IMR-90 (cell line): ENCODE measurements around the gene RNF19B. TPM values are rescaled to one million over a fixed set of nuclear protein-coding genes. Genes with fewer than 3 reads are reported as not detected.

ENCODE experiments used
- ATAC-seq: fragments of 200-7000 bp; cut with Tn5 transposase; 2 replicates; pipeline ENCODE4 v1.9.1; 2020; ENCODE audit warnings: low read depth, mild to moderate bottlenecking, moderate library complexity
- BruUV-seq: library from RNA; stranded (reverse); fragments of 400-500 nt; replicated peaks from 2 replicates; lab custom pipeline; 2021; lab: Mats Ljungman, UMichigan
- CTCF ChIA-PET: fragments of 300-600 bp; formaldehyde crosslinking; extraction: SDS; loops from one replicate; lab custom pipeline; 2021; ENCODE audit warnings: antibody characterized with exemption; lab: Yijun Ruan, JAX
- POLR2A ChIA-PET: fragments of 300-600 bp; sonication (Branson Sonifier 250); formaldehyde crosslinking; loops from one replicate; lab custom pipeline; 2022; ENCODE audit warnings: antibody characterized with exemption; ENCODE audit not compliant: unreplicated experiment; lab: Charles Lee
- DNase-seq: peaks from one replicate; pipeline ENCODE4 v3.0.0; 2013
- H2AFZ ChIP-seq: replicated peaks from 2 replicates; pipeline ENCODE3; 2013; ENCODE audit warnings: low read length, mild to moderate bottlenecking; ENCODE audit not compliant: poor library complexity
- H2AK5ac ChIP-seq: 2 replicates; pipeline ENCODE4 v1.6.1; 2013; ENCODE audit warnings: low read depth, low read length, inconsistent platforms
- H2AK9ac ChIP-seq: replicated peaks from 2 replicates; pipeline ENCODE3; 2013; ENCODE audit warnings: mild to moderate bottlenecking, low read depth, low read length, moderate library complexity; ENCODE audit not compliant: poor library complexity
- H2BK120ac ChIP-seq: 2 replicates; pipeline ENCODE4 v1.6.1; 2013; ENCODE audit warnings: low read depth, low read length, inconsistent platforms
- H2BK15ac ChIP-seq: 3 replicates; pipeline ENCODE4 v1.6.1; 2013; ENCODE audit warnings: low read depth, low read length, inconsistent platforms
- H2BK20ac ChIP-seq: 2 replicates; pipeline ENCODE4 v1.6.1; 2013; ENCODE audit warnings: low read depth, mild to moderate bottlenecking, inconsistent platforms, low read length, moderate library complexity
- H2BK5ac ChIP-seq: 2 replicates; pipeline ENCODE4 v1.6.1; 2013; ENCODE audit warnings: mild to moderate bottlenecking, low read depth, low read length, inconsistent platforms; ENCODE audit not compliant: poor library complexity, severe bottlenecking
- H3K14ac ChIP-seq: replicated peaks from 2 replicates; pipeline ENCODE4 v1.6.1; 2013; ENCODE audit warnings: low read depth, low read length, inconsistent platforms
- H3K18ac ChIP-seq: 2 replicates; pipeline ENCODE4 v1.6.1; 2013; ENCODE audit warnings: low read depth, low read length, control low read depth
- H3K23ac ChIP-seq: 2 replicates; pipeline ENCODE4 v1.6.1; 2013; ENCODE audit warnings: low read depth, low read length, inconsistent platforms
- H3K27ac ChIP-seq: 2 replicates; pipeline ENCODE4 v1.5.1; 2013; ENCODE audit warnings: mild to moderate bottlenecking, control low read depth, low read length; ENCODE audit not compliant: insufficient read depth
- H3K27me3 ChIP-seq: 2 replicates; pipeline ENCODE4 v1.6.1; 2013; ENCODE audit warnings: low read length; ENCODE audit not compliant: control insufficient read depth, insufficient read depth
- H3K36me3 ChIP-seq: 2 replicates; pipeline ENCODE4 v1.6.1; 2013; ENCODE audit warnings: low read length, mixed read lengths; ENCODE audit not compliant: control insufficient read depth, insufficient read depth
- H3K4ac ChIP-seq: 2 replicates; pipeline ENCODE4 v1.6.1; 2013; ENCODE audit warnings: low read depth, low read length, inconsistent platforms
- H3K4me1 ChIP-seq: 2 replicates; pipeline ENCODE4 v1.6.1; 2013; ENCODE audit warnings: low read length, mixed read lengths; ENCODE audit not compliant: control insufficient read depth, insufficient read depth
- H3K4me2 ChIP-seq: 2 replicates; pipeline ENCODE4 v1.6.1; 2013; ENCODE audit warnings: low read depth, mild to moderate bottlenecking, control low read depth, low read length, moderate library complexity
- H3K4me3 ChIP-seq: 2 replicates; pipeline ENCODE4 v1.5.1; 2013; ENCODE audit warnings: low read depth, mild to moderate bottlenecking, control low read depth, low read length, moderate library complexity; ENCODE audit not compliant: insufficient read depth
- H3K56ac ChIP-seq: 2 replicates; pipeline ENCODE4 v1.6.1; 2013; ENCODE audit warnings: low read length, inconsistent platforms; ENCODE audit not compliant: insufficient read depth; ENCODE audit errors: extremely low read depth
- H3K79me1 ChIP-seq, 2 experiments: 2 replicates each; pipeline ENCODE4 v1.6.1; 2013; ENCODE audit warnings: low read length in 2 of 2, inconsistent platforms in 1 of 2, low read depth in 1 of 2
- H3K9ac ChIP-seq: 2 replicates; pipeline ENCODE4 v1.6.1; 2013; ENCODE audit warnings: low read depth, low read length, control low read depth
- H3K9me1 ChIP-seq: 2 replicates; pipeline ENCODE4 v1.6.1; 2013; ENCODE audit warnings: low read length, inconsistent platforms; ENCODE audit not compliant: insufficient read depth
- H3K9me3 ChIP-seq: 2 replicates; pipeline ENCODE4 v1.6.1; 2013; ENCODE audit warnings: low read length; ENCODE audit not compliant: control insufficient read depth, insufficient read depth
- H4K20me1 ChIP-seq: 2 replicates; pipeline ENCODE4 v1.6.1; 2013; ENCODE audit warnings: low read length, inconsistent platforms; ENCODE audit not compliant: insufficient read depth
- H4K5ac ChIP-seq: 2 replicates; pipeline ENCODE4 v1.6.1; 2013; ENCODE audit warnings: mild to moderate bottlenecking, low read depth, low read length, control low read depth
- H4K8ac ChIP-seq, 2 experiments: 2 replicates each; pipeline ENCODE4 v1.6.1; 2013; ENCODE audit warnings: low read depth in 2 of 2, low read length in 2 of 2, control low read depth in 1 of 2, inconsistent platforms in 1 of 2
- H4K91ac ChIP-seq: 2 replicates; pipeline ENCODE4 v1.6.1; 2013; ENCODE audit warnings: low read depth, low read length, inconsistent platforms; ENCODE audit not compliant: insufficient read depth
- BHLHE40 ChIP-seq: fragments of 150-350 bp; IDR thresholded peaks from 2 replicates; pipeline ENCODE4 v1.6.1; 2016; ENCODE audit warnings: mild to moderate bottlenecking, low read depth, low read length
- MAFK ChIP-seq: IDR thresholded peaks from 2 replicates; pipeline ENCODE4 v1.6.1; 2012; ENCODE audit warnings: low read depth, low read length, improper control_type of control experiment
- WGBS, 2 experiments: methylation state at CpG; one replicate each; pipeline versions ENCODE4 v1.1.5 to v1.1.7; 2013; ENCODE audit warnings: missing lambda C conversion rate in 2 of 2; ENCODE audit not compliant: insufficient read length in 1 of 2; ENCODE audit errors: extremely low coverage in 2 of 2; 5-methylcytosine and 5-hydroxymethylcytosine counted together
- dilution Hi-C: fragments of 300-500 bp; cut with HindIII; formaldehyde crosslinking; loops from one replicate; pipeline ENCODE4 v1.14.3; 2018; ENCODE audit warnings: low sequenced_read_pairs; ENCODE audit not compliant: unreplicated experiment
- in situ Hi-C: fragments of 300-500 bp; cut with MboI; formaldehyde crosslinking; loops from 3 replicates; pipeline ENCODE4 v1.14.3; 2019; ENCODE audit warnings: low sequenced_read_pairs, inconsistent platforms, mixed read lengths
- intact Hi-C: fragments of 100-400 bp; cut with micrococcal nuclease; formaldehyde crosslinking; loops from 2 replicates; pipeline ENCODE4 v1.10.0; 2022
- polyA plus RNA-seq, 3 experiments: library from polyadenylated mRNA; depleted of rRNA; stranded (reverse); fragments of >200 nt; gene quantifications; 2 replicates each; pipeline ENCODE4 v1.2.3, GENCODE V29; 2012; ENCODE audit warnings: low replicate concordance in 1 of 3
- total RNA-seq: library from RNA; depleted of rRNA; stranded (reverse); fragments of >200 nt; gene quantifications from 2 replicates; pipeline ENCODE4 v1.2.3, GENCODE V29; 2012

RNF19B gene
- total and polyA plus RNA-seq, 2 of the 4 experiments (the other 2 are of a cell fraction) = 10.0 to 11.6 TPM

DNA sequence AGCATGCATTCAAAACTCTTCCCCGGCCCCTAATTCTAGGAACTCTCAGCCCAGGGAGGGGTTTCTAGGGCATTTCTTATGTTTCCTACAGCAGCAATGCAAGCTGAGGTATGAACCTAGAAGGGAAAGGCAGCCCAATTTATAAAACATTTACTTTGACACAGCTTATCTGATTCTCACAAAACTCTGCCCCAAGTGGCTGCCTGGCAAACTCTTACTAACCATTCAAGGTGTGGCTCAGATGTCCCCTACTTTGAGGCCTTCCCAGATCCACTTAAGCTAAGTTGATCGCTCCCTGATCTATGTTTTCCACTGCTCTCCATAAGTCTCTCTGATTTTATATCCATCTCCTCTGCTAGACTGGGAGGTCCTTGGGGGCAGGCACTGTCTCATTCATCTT lies 36.7 kb upstream of the RNF19B start:
- Histone ChIP-seq H3K23ac (no peak overlapping the region), H2BK5ac (no peak overlapping the region), H3K18ac (no peak overlapping the region), H3K4ac (no peak overlapping the region), H3K9me1 (peaks cover 40% of the 10 kb centered on the region), H2AK9ac (no peak overlapping the region), H2BK15ac (no peak overlapping the region), H3K9ac (no peak overlapping the region), H3K4me1 (peaks cover 31% of the 10 kb centered on the region), H3K4me2 (no peak overlapping the region), H4K5ac (no peak overlapping the region), H3K27me3 (no peaks in the 10 kb centered on the region), H2BK20ac (no peak overlapping the region), H4K91ac (no peak overlapping the region), H3K27ac (no peak overlapping the region), H4K20me1 (peaks cover 7% of the 10 kb centered on the region; the same call in 1 of the 2 replicates), H3K36me3 (no peaks in the 10 kb centered on the region), H3K56ac (no peak overlapping the region), H4K8ac (no peak overlapping the region), H2BK120ac (no peak overlapping the region), H3K4me3 (no peak overlapping the region), H3K9me3 (no peaks in the 10 kb centered on the region), H3K79me1 (peaks cover 2 to 34% of the 10 kb centered on the region in 2 experiments), H2AFZ (no peak overlapping the region), H3K14ac (no peak overlapping the region), H2AK5ac (no peak overlapping the region)
- TF ChIP-seq BHLHE40 (no peak), MAFK (no peak)
- DNase-seq = no peak
- intact Hi-C loops = loop anchor here (5.0 kb wide), 1 partner anchor 56 kb away; no protein-coding TSS in a partner anchor
- no peak for ATAC-seq
- dilution Hi-C loops = no loop called here
- POLR2A ChIA-PET = no interaction called here
- CTCF ChIA-PET = interaction anchor here (0.7 to 1.1 kb wide), 2 partner anchors 9 to 43 kb away, joined by 3 read pairs; no protein-coding TSS in a partner anchor
- no CpG with 5 or more reads among the region's 2 CpGs for WGBS, 2 experiments
- BruUV-seq = no TSS peak
- in situ Hi-C loops = no loop called here
